B cell (primary cell): Measurements from ENCODE around the gene WNK1. TPM values are rescaled to one million over a fixed set of nuclear protein-coding genes. Genes with fewer than 3 reads are reported as not detected.
"Not testable (repeated sequence)": the region's sequence is repeated elsewhere in the genome, so short reads cannot be mapped to it uniquely, and the experiment has no call there.

ENCODE experiments used
- ATAC-seq: fragments of 200-7000 bp; cut with Tn5 transposase; one replicate; pipeline ENCODE4 v1.10.0; 2021; ENCODE audit warnings: low read depth, mild to moderate bottlenecking, moderate number of reproducible peaks, moderate library complexity
- CTCF ChIA-PET: fragments of 350-600 bp; sonication (Branson Sonifier 250); formaldehyde crosslinking; loops from one replicate; lab custom pipeline; 2021; ENCODE audit warnings: antibody characterized with exemption, inconsistent platforms; lab: Charles Lee
- POLR2A ChIA-PET: fragments of 350-600 bp; sonication (Branson Sonifier 250); formaldehyde crosslinking; loops from one replicate; lab custom pipeline; 2021; ENCODE audit warnings: antibody characterized with exemption; lab: Charles Lee
- DNase-seq: peaks from one replicate; pipeline ENCODE4 v3.0.0; 2013
- H2AFZ ChIP-seq: 2 replicates; pipeline ENCODE4 v1.6.1; 2012; ENCODE audit warnings: mild to moderate bottlenecking, low read depth, low read length; ENCODE audit not compliant: insufficient read depth, poor library complexity, severe bottlenecking
- H3K27ac ChIP-seq, 2 donors: 1 replicate in 1 of 2; 2 replicates in 1 of 2; pipeline ENCODE4 v1.5.1; 2012 to 2013; ENCODE audit warnings: low read length in 2 of 2, mild to moderate bottlenecking in 2 of 2, moderate library complexity in 1 of 2
- H3K27me3 ChIP-seq, 4 experiments: fragments of 200-600 bp in 1 of 4; sonication (generic) in 1 of 4; replicated peaks in 1 of 4; 1 replicate in 2 of 4; 2 replicates in 2 of 4; pipeline versions ENCODE4 v1.6.1 to v1.7.0; 2013 to 2016; ENCODE audit warnings: low read length in 3 of 4, mild to moderate bottlenecking in 2 of 4, mixed read lengths in 1 of 4, moderate library complexity in 1 of 4; ENCODE audit not compliant: insufficient read depth in 4 of 4, control insufficient read depth in 3 of 4; ENCODE audit errors: control extremely low read depth in 1 of 4
- H3K36me3 ChIP-seq, 2 experiments: replicated peaks in 1 of 2; 1 replicate in 1 of 2; 2 replicates in 1 of 2; pipeline versions ENCODE4 v1.6.1 to v1.7.1; 2013; ENCODE audit warnings: low read length in 1 of 2; ENCODE audit not compliant: insufficient read depth in 2 of 2, control insufficient read depth in 1 of 2; ENCODE audit errors: control extremely low read depth in 1 of 2, extremely low read depth in 1 of 2
- H3K4me1 ChIP-seq, 2 donors: fragments of 200-600 bp in 1 of 2; sonication (generic) in 1 of 2; 1 replicate in 1 of 2; 2 replicates in 1 of 2; pipeline versions ENCODE4 v1.5.1 to v1.6.1; 2013 to 2017; ENCODE audit warnings: low read length in 2 of 2; ENCODE audit not compliant: control insufficient read depth in 2 of 2, insufficient read depth in 2 of 2
- H3K4me2 ChIP-seq: replicated peaks from 2 replicates; pipeline ENCODE3; 2012; ENCODE audit warnings: mild to moderate bottlenecking, low read depth, low read length; ENCODE audit not compliant: poor library complexity, severe bottlenecking
- H3K4me3 ChIP-seq, 5 experiments: fragments of 200-600 bp in 1 of 5; sonication (generic) in 1 of 5; 1 replicate in 3 of 5; 2 replicates in 2 of 5; pipeline versions ENCODE4 v1.5.1 to v1.7.0; 2011 to 2016; ENCODE audit warnings: low read length in 4 of 5, mild to moderate bottlenecking in 4 of 5, low read depth in 2 of 5, control low read depth in 1 of 5, moderate library complexity in 1 of 5; ENCODE audit not compliant: insufficient read depth in 1 of 5; ENCODE audit errors: control extremely low read depth in 1 of 5, extremely low read depth in 1 of 5
- H3K79me2 ChIP-seq: fragments of 200-600 bp; sonication (generic); one replicate; pipeline ENCODE4 v1.6.0; 2016; ENCODE audit warnings: low read length; ENCODE audit not compliant: control insufficient read depth, insufficient read depth
- H3K9ac ChIP-seq: fragments of 200-600 bp; sonication (generic); 2 replicates; pipeline ENCODE4 v1.6.1; 2017; ENCODE audit warnings: mild to moderate bottlenecking, low read length, moderate library complexity
- H3K9me3 ChIP-seq, 3 donors: one replicate each; pipeline versions ENCODE4 v1.6.1 to v1.7.1; 2013; ENCODE audit warnings: low read length in 2 of 3; ENCODE audit not compliant: control insufficient read depth in 2 of 3, insufficient read depth in 1 of 3; ENCODE audit errors: control extremely low read depth in 1 of 3
- H4K20me1 ChIP-seq: 2 replicates; pipeline ENCODE4 v1.6.0; 2012; ENCODE audit warnings: mild to moderate bottlenecking, low read length; ENCODE audit not compliant: insufficient read depth, control insufficient read depth, poor library complexity, severe bottlenecking
- H3K27ac Mint-ChIP-seq: one replicate; pipeline ENCODE4 v1.8.0; 2021; ENCODE audit warnings: mixed read lengths
- H3K27me3 Mint-ChIP-seq: one replicate; pipeline ENCODE4 v1.8.0; 2021; ENCODE audit warnings: mixed read lengths
- H3K4me1 Mint-ChIP-seq: one replicate; pipeline ENCODE4 v1.8.0; 2021; ENCODE audit warnings: mixed read lengths
- H3K4me3 Mint-ChIP-seq: one replicate; pipeline ENCODE4 v1.8.0; 2021; ENCODE audit warnings: mixed read lengths
- H3K9me3 Mint-ChIP-seq: one replicate; pipeline ENCODE4 v1.8.0; 2022; ENCODE audit warnings: mixed read lengths; ENCODE audit not compliant: insufficient read depth
- CTCF ChIP-seq: fragments of 200-600 bp; IDR thresholded peaks from one replicate; pipeline ENCODE4 v1.8.0; 2022; ENCODE audit warnings: antibody characterized with exemption, mild to moderate bottlenecking
- EZH2 ChIP-seq: IDR thresholded peaks from 2 replicates; pipeline ENCODE4 v1.6.1; 2012; ENCODE audit warnings: borderline replicate concordance, low read depth, mild to moderate bottlenecking, moderate library complexity, low read length; ENCODE audit not compliant: insufficient read depth, poor library complexity, severe bottlenecking
- WGBS: methylation state at CpG from one replicate; pipeline ENCODE4 v1.1.5; 2013; ENCODE audit warnings: missing lambda C conversion rate; ENCODE audit not compliant: insufficient coverage; 5-methylcytosine and 5-hydroxymethylcytosine counted together
- intact Hi-C: fragments of 100-400 bp; cut with micrococcal nuclease; formaldehyde crosslinking; loops from one replicate; pipeline ENCODE4 v1.10.0; 2022
- polyA plus RNA-seq: library from polyadenylated mRNA; depleted of rRNA; stranded (reverse); fragments of >200 nt; gene quantifications from 2 replicates; pipeline ENCODE4 v1.2.3, GENCODE V29; 2012
- total RNA-seq, 2 donors: library from RNA; stranded (reverse); fragments of 120-200 nt in 1 of 2; gene quantifications; 1 replicate in 1 of 2; 2 replicates in 1 of 2; pipeline versions ENCODE4 v1.2.3 to v1.2.4, GENCODE V29; 2013 to 2022

The WNK1 gene
- total and polyA plus RNA-seq, 2 donors (not counting 1 experiment from before 2014, with no cell fraction given) = 43.9 to 188 TPM

GRCh38 chr12:788288-788687, 35.9 kb downstream of the WNK1 start:
- no CpG with 5 or more reads among the region's 4 CpGs for WGBS
- Histone ChIP-seq H3K79me2 (peaks cover 96% of the 10 kb centered on the region), H3K4me1 (peaks cover 9 to 17% of the 10 kb centered on the region in 2 donors), H3K4me3 (no peak overlapping the region), H3K4me2 (no peak overlapping the region), H3K27me3 (no peaks in the 10 kb centered on the region), H3K9me3 (no peaks in the 10 kb centered on the region), H4K20me1 (peaks cover 40% of the 10 kb centered on the region), H3K27ac (peak overlapping the region in 1 of 2 donors; percentile 33), H2AFZ (no peak overlapping the region), H3K36me3 (no peaks in the 10 kb centered on the region), H3K9ac (no peak overlapping the region)
- ATAC-seq (no peak), DNase-seq (no peak)
- POLR2A ChIA-PET = no interaction called here
- CTCF ChIA-PET = interaction anchor here (0.9 to 1.3 kb wide), 2 partner anchors 26 to 212 kb away, joined by 3 to 7 read pairs; no protein-coding TSS in a partner anchor
- intact Hi-C loops = no loop called here
- no peaks in the 10 kb centered on the region for H3K9me3 Mint-ChIP-seq
- H3K4me1 Mint-ChIP-seq = peaks cover 52% of the 10 kb centered on the region
- no peaks in the 10 kb centered on the region for H3K27me3 Mint-ChIP-seq
- H3K27ac Mint-ChIP-seq = no peak overlapping the region
- no peak overlapping the region for H3K4me3 Mint-ChIP-seq
- TF ChIP-seq CTCF = no peak
- TF ChIP-seq EZH2 = no peak

- H3K4me1 Mint-ChIP-seq = peaks cover 53% of the 10 kb centered on the region
- POLR2A ChIA-PET, H3K9me3 ChIP-seq, H3K27me3 Mint-ChIP-seq, H3K27ac Mint-ChIP-seq, H3K4me3 Mint-ChIP-seq, H3K9ac ChIP-seq, H3K36me3 ChIP-seq, H2AFZ ChIP-seq, CTCF ChIA-PET, ATAC-seq, DNase-seq, H3K9me3 Mint-ChIP-seq, H3K4me2 ChIP-seq, H3K27me3 ChIP-seq, H3K4me3 ChIP-seq, intact Hi-C loops: not testable (repeated sequence)
- 100% methylated on average over 2 of the region's 4 CpGs for WGBS
- Histone ChIP-seq H3K4me1 (peaks cover 9 to 17% of the 10 kb centered on the region in 2 donors), H3K27ac (peak overlapping the region in 1 of 2 donors; percentile 6), H4K20me1 (peaks cover 44% of the 10 kb centered on the region), H3K79me2 (peaks cover 99% of the 10 kb centered on the region)
Measured at GRCh38 chr12:788762-789161, 36.4 kb downstream of the WNK1 start.
